GM12878 (cell line): ENCODE data around the gene LACTBL1. TPM values are rescaled to one million over a fixed set of nuclear protein-coding genes. Genes with fewer than 3 reads are reported as not detected.
"Not testable (repeated sequence)": the region's sequence is repeated elsewhere in the genome, so short reads cannot be mapped to it uniquely, and the experiment has no call there.

Experiments
- ATAC-seq: fragments of 200-7000 bp; cut with Tn5 transposase; 3 replicates; pipeline ENCODE4 v1.9.1; 2020; ENCODE audit warnings: mild to moderate bottlenecking, moderate library complexity
- BruUV-seq: library from RNA; stranded (reverse); fragments of 400-500 nt; replicated peaks from 2 replicates; lab custom pipeline; 2021; lab: Mats Ljungman, UMichigan
- CTCF ChIA-PET: fragments of 300-600 bp; sonication (Branson Sonifier 250); formaldehyde crosslinking; extraction: SDS; loops from one replicate; lab custom pipeline; 2021; ENCODE audit warnings: inconsistent platforms; lab: Yijun Ruan, JAX
- POLR2A ChIA-PET: fragments of 350-600 bp; formaldehyde crosslinking; extraction: SDS; loops from one replicate; lab custom pipeline; 2021; ENCODE audit warnings: inconsistent platforms; lab: Charles Lee
- RAD21 ChIA-PET: fragments of 300-600 bp; sonication (Branson Sonifier 250); formaldehyde crosslinking; loops from one replicate; lab custom pipeline; 2023; ENCODE audit warnings: antibody characterized with exemption; ENCODE audit not compliant: unreplicated experiment; lab: Charles Lee
- SMC1A ChIA-PET: fragments of 300-600 bp; sonication (Branson Sonifier 250); formaldehyde crosslinking; loops from one replicate; lab custom pipeline; 2023; ENCODE audit not compliant: unreplicated experiment, uncharacterized antibody; lab: Charles Lee
- DNase-seq: peaks from one replicate; pipeline ENCODE4 v3.0.0-alpha.2; 2011; ENCODE audit warnings: low read depth, low spot score
- FAIRE-seq: peaks from 3 replicates; lab custom pipeline; 2011; peaks lifted over from hg19 to GRCh38; lab: Jason Lieb, UNC
- H2AFZ ChIP-seq: 2 replicates; pipeline ENCODE4 v1.6.0; 2011; ENCODE audit warnings: low read depth, low read length, control low read depth; ENCODE audit not compliant: control insufficient read depth
- H3K27ac ChIP-seq: 2 replicates; pipeline ENCODE4 v1.5.1; 2011; ENCODE audit warnings: control low read depth; ENCODE audit not compliant: control insufficient read depth, insufficient read depth
- H3K27me3 ChIP-seq, 2 experiments: replicated peaks in 1 of 2; 2 replicates each; pipeline versions ENCODE4 v1.6.0 to v1.6.1; 2011; ENCODE audit warnings: low read length in 1 of 2; ENCODE audit not compliant: control insufficient read depth in 2 of 2, insufficient read depth in 2 of 2
- H3K36me3 ChIP-seq, 2 experiments: 2 replicates each; pipeline ENCODE4 v1.5.1; 2011; ENCODE audit warnings: low read length in 1 of 2; ENCODE audit not compliant: control insufficient read depth in 2 of 2, insufficient read depth in 2 of 2
- H3K4me1 ChIP-seq: 2 replicates; pipeline ENCODE4 v1.6.1; 2011; ENCODE audit warnings: mild to moderate bottlenecking, low read length, moderate library complexity, mixed read lengths; ENCODE audit not compliant: control insufficient read depth, insufficient read depth
- H3K4me2 ChIP-seq: 2 replicates; pipeline ENCODE4 v1.6.0; 2011; ENCODE audit warnings: control low read depth; ENCODE audit not compliant: control insufficient read depth, insufficient read depth
- H3K4me3 ChIP-seq: fragments of 200-600 bp; sonication (generic); 2 replicates; pipeline ENCODE4 v1.5.1; 2016
- H3K79me2 ChIP-seq: 2 replicates; pipeline ENCODE4 v1.6.0; 2011; ENCODE audit warnings: low read length; ENCODE audit not compliant: control insufficient read depth, insufficient read depth
- H3K9ac ChIP-seq: 2 replicates; pipeline ENCODE4 v1.8.0; 2011; ENCODE audit warnings: low read length, control low read depth, mixed read lengths; ENCODE audit not compliant: control insufficient read depth, insufficient read depth
- H3K9me3 ChIP-seq: replicated peaks from 3 replicates; pipeline ENCODE4 v1.5.1; 2011; ENCODE audit warnings: mild to moderate bottlenecking, low read length; ENCODE audit not compliant: control insufficient read depth, insufficient read depth
- H4K20me1 ChIP-seq: 2 replicates; pipeline ENCODE4 v1.6.0; 2011; ENCODE audit not compliant: control insufficient read depth, insufficient read depth
- SKIL ChIP-seq: fragments of 450-650 bp; IDR thresholded peaks from 2 replicates; pipeline ENCODE4 v1.6.1; 2017; ENCODE audit warnings: mild to moderate bottlenecking, low read depth, inconsistent platforms; ENCODE audit not compliant: poor library complexity, severe bottlenecking
- WGBS: methylation state at CpG from one replicate; pipeline ENCODE4 v1.1.6; 2016; ENCODE audit warnings: low lambda C conversion rate; ENCODE audit not compliant: insufficient replicate concordance, insufficient coverage; ENCODE audit errors: missing lambda C conversion rate; 5-methylcytosine and 5-hydroxymethylcytosine counted together
- in situ Hi-C: fragments of 300-500 bp; cut with MboI; formaldehyde crosslinking; loops from 9 replicates; pipeline ENCODE4 v1.14.3; 2018; ENCODE audit warnings: mixed read lengths
- intact Hi-C: fragments of 100-400 bp; cut with micrococcal nuclease; formaldehyde crosslinking; loops from one replicate; pipeline ENCODE4 v1.14.2; 2022; ENCODE audit not compliant: unreplicated experiment
- polyA plus RNA-seq, 11 experiments: library from polyadenylated mRNA; depleted of rRNA in 4 of 11; unstranded in 6 of 11; stranded (reverse) in 5 of 11; fragments of >200 nt; fragmentation: Nextera tagmentation in 4 of 11; fragmentation: Illumina TruSeq in 1 of 11; extraction: Ambion mirVana in 4 of 11; extraction: Trizol in 1 of 11; gene quantifications; 1 replicate in 1 of 11; 2 replicates in 10 of 11; pipeline versions ENCODE4 v1.2.1 to v1.2.3, GENCODE V29; 2011 to 2016; ENCODE audit warnings: inconsistent platforms in 2 of 11, missing spikeins in 2 of 11, low read depth in 1 of 11
- total RNA-seq, 4 experiments: library from RNA; depleted of rRNA in 3 of 4; stranded (reverse); fragments of >200 nt in 3 of 4; fragmentation: Illumina TruSeq in 1 of 4; extraction: Trizol in 1 of 4; gene quantifications; 2 replicates each; pipeline versions ENCODE4 v1.2.1 to v1.2.3, GENCODE V29; 2013 to 2021

Gene LACTBL1
- total and polyA plus RNA-seq, 10 of the 15 experiments (the other 5 are each of a cell fraction or from before 2014, with no cell fraction given): 0.08 TPM; not detected in 9

GRCh38 chr1:23004112-23004511 is 31.4 kb upstream of the LACTBL1 start:
- Histone ChIP-seq H3K4me3 (no peak overlapping the region), H3K4me2 (no peak overlapping the region), H3K9ac (no peak overlapping the region), H2AFZ (no peak overlapping the region), H3K9me3 (peaks cover 2% of the 10 kb centered on the region; the same call in 1 of the 3 replicates), H3K79me2 (no peaks in the 10 kb centered on the region), H3K4me1 (no peaks in the 10 kb centered on the region), H3K27me3 (no peaks in the 10 kb centered on the region), H4K20me1 (no peaks in the 10 kb centered on the region), H3K27ac (no peak overlapping the region), H3K36me3 (no peaks in the 10 kb centered on the region)
- FAIRE-seq: no peak
- ChIA-PET CTCF (no interaction called here), RAD21 (no interaction called here), POLR2A (no interaction called here), SMC1A (no interaction called here)
- no peak for TF ChIP-seq SKIL
- WGBS: 53% methylated on average over 3 of the region's 3 CpGs
- no peak for DNase-seq
- intact Hi-C loops: no loop called here
- no peak for ATAC-seq
- BruUV-seq: no TSS peak
- in situ Hi-C loops: no loop called here

- H3K4me1 ChIP-seq, RAD21 ChIA-PET, DNase-seq, H4K20me1 ChIP-seq, H3K4me3 ChIP-seq, intact Hi-C loops, FAIRE-seq, H3K79me2 ChIP-seq, ATAC-seq, in situ Hi-C loops, SMC1A ChIA-PET, H3K36me3 ChIP-seq, BruUV-seq, H3K27me3 ChIP-seq, POLR2A ChIA-PET, H3K4me2 ChIP-seq, H3K27ac ChIP-seq, H2AFZ ChIP-seq, H3K9me3 ChIP-seq, CTCF ChIA-PET, H3K9ac ChIP-seq: not testable (repeated sequence)
- WGBS: 47% methylated on average over 7 of the region's 7 CpGs
Measured at GRCh38 chr1:23002218-23002617, 29.6 kb upstream of the LACTBL1 start.

- H3K9me3 ChIP-seq, POLR2A ChIA-PET, intact Hi-C loops, ATAC-seq, CTCF ChIA-PET, H2AFZ ChIP-seq, H3K79me2 ChIP-seq, H3K9ac ChIP-seq, FAIRE-seq, H3K4me3 ChIP-seq, in situ Hi-C loops, H3K4me1 ChIP-seq, SMC1A ChIA-PET, DNase-seq, H3K27me3 ChIP-seq, H3K27ac ChIP-seq, H4K20me1 ChIP-seq, BruUV-seq, H3K36me3 ChIP-seq, RAD21 ChIA-PET, H3K4me2 ChIP-seq: not testable (repeated sequence)
- WGBS: 36% methylated on average over 3 of the region's 3 CpGs
Measured at GRCh38 chr1:23000133-23000532, 27.5 kb upstream of the LACTBL1 start.
